ENCODE results near the gene DHFR2. TPM values are rescaled to one million over a fixed set of nuclear protein-coding genes. Genes with fewer than 3 reads are reported as not detected.
"Not testable (repeated sequence)": the region's sequence is repeated elsewhere in the genome, so short reads cannot be mapped to it uniquely, and the experiment has no call there.

DHFR2 gene
- total RNA-seq: 1 to 10 TPM; 3.3 to 5.9 (median 4.8) TPM

GRCh38 chr3:94062513-94063404 lies at the start of gene DHFR2, which contains the start of gene NSUN3:
Gene DHFR2, minus strand, starts transcription at chr3:94062916. Its CDS starts 1,405 bp downstream, at chr3:94061511.
Gene NSUN3, plus strand, starts transcription at chr3:94063061. Its CDS starts 66 bp downstream, at chr3:94063127.
- TF ChIP-seq POLR2A (IDR thresholded peaks at IDR 0.05; ENCODE audit: low read depth) (no peak), POLR2AphosphoS5 (IDR thresholded peaks at IDR 0.05) (peak in 1 of 2 donors; percentile 78)
- under 1% methylated on average over 40 of the region's 52 CpGs for WGBS
- Histone ChIP-seq H3K4me1 (peaks cover 16 to 32% (median 29%) of the 10 kb centered on the region in 4 donors), H3K36me3 (peaks cover 0 to 36% (median 2%) of the 10 kb centered on the region in 4 donors), H3K27me3 (no peaks in the 10 kb centered on the region), H3K9me3 (no peaks in the 10 kb centered on the region), H3K4me3 (peak within 1 kb of the TSS; percentile 65 to 81 (median 68)), H3K27ac (replicated peaks in 1 of 4) (peak within 1 kb of the TSS; percentile 89 to 92 (median 91))
- DNase-seq (ENCODE audit: extremely low spot score): peak; percentile 96
- intact Hi-C loops (cut with DNase I): loop anchor here (10.0 kb wide), 2 partner anchors 88 to 158 kb away; partner anchors contain the start of gene PROS1

- H3K9me3 ChIP-seq: no peaks in the 10 kb centered on the region
- H3K27ac ChIP-seq (replicated peaks in 1 of 4): no peak overlapping the region
- peaks cover 0 to 8% (median 2%) of the 10 kb centered on the region in 4 donors for H3K4me1 ChIP-seq
- no peak for DNase-seq (ENCODE audit: extremely low spot score)
- TF ChIP-seq POLR2A (IDR thresholded peaks at IDR 0.05; ENCODE audit: low read depth) (no peak), POLR2AphosphoS5 (IDR thresholded peaks at IDR 0.05) (no peak), EP300 (IDR thresholded peaks at IDR 0.05) (no peak), CTCF (IDR thresholded peaks at IDR 0.05) (no peak)
- H3K27me3 ChIP-seq: no peaks in the 10 kb centered on the region
- peaks cover 12 to 45% (median 17%) of the 10 kb centered on the region in 4 donors for H3K36me3 ChIP-seq
- intact Hi-C loops (cut with DNase I): no loop called here
- no peak overlapping the region for H3K4me3 ChIP-seq
These were observed 48.1 kb upstream of the DHFR2 start for GRCh38 chr3:94110854-94111253.

GRCh38 chr3:94110232-94110631 lies 47.5 kb upstream of the DHFR2 start:
- DNase-seq (ENCODE audit: extremely low spot score); H3K4me3 ChIP-seq; H3K4me1 ChIP-seq; intact Hi-C loops (cut with DNase I); H3K9me3 ChIP-seq; H3K27ac ChIP-seq (replicated peaks in 1 of 4); H3K27me3 ChIP-seq: not testable (repeated sequence)
- H3K36me3 ChIP-seq: peaks cover 12 to 47% (median 17%) of the 10 kb centered on the region in 4 donors

- no peak for TF ChIP-seq CTCF (IDR thresholded peaks at IDR 0.05)
- TF ChIP-seq POLR2A (IDR thresholded peaks at IDR 0.05; ENCODE audit: low read depth): no peak
- no peak for TF ChIP-seq EP300 (IDR thresholded peaks at IDR 0.05)
- TF ChIP-seq POLR2AphosphoS5 (IDR thresholded peaks at IDR 0.05): no peak
- H3K36me3 ChIP-seq: peaks cover 6 to 45% (median 11%) of the 10 kb centered on the region in 4 donors
These were observed 43.6 kb upstream of the DHFR2 start for GRCh38 chr3:94106268-94106667.

GRCh38 chr3:94101860-94102259 lies 39.1 kb upstream of the DHFR2 start:
- DNase-seq (ENCODE audit: extremely low spot score): no peak
- no peaks in the 10 kb centered on the region for H3K27me3 ChIP-seq
- WGBS: 63% methylated on average over 4 of the region's 4 CpGs
- H3K36me3 ChIP-seq: peaks cover 11 to 54% (median 22%) of the 10 kb centered on the region in 4 donors
- H3K4me1 ChIP-seq: no peaks in the 10 kb centered on the region
- no peak for TF ChIP-seq POLR2A (IDR thresholded peaks at IDR 0.05; ENCODE audit: low read depth)
- no peak for TF ChIP-seq CTCF (IDR thresholded peaks at IDR 0.05)
- TF ChIP-seq EP300 (IDR thresholded peaks at IDR 0.05): no peak
- no peak for TF ChIP-seq POLR2AphosphoS5 (IDR thresholded peaks at IDR 0.05)
- H3K9me3 ChIP-seq: no peaks in the 10 kb centered on the region
- H3K27ac ChIP-seq (replicated peaks in 1 of 4): no peak overlapping the region
- intact Hi-C loops (cut with DNase I): no loop called here
- no peak overlapping the region for H3K4me3 ChIP-seq

More at GRCh38 chr3:94106268-94106667, 43.6 kb upstream of the DHFR2 start:
- Histone ChIP-seq H3K4me1 (no peaks in the 10 kb centered on the region), H3K27me3 (no peaks in the 10 kb centered on the region), H3K27ac (replicated peaks in 1 of 4) (no peak overlapping the region), H3K9me3 (no peaks in the 10 kb centered on the region), H3K4me3 (no peak overlapping the region)
- 71% methylated on average over 5 of the region's 5 CpGs for WGBS
- intact Hi-C loops (cut with DNase I): no loop called here
- no peak for DNase-seq (ENCODE audit: extremely low spot score)
